Suprapubic skin (tissue), 4 donors: ENCODE data around the gene ZBTB16. TPM values are rescaled to one million over a fixed set of nuclear protein-coding genes. Genes with fewer than 3 reads are reported as not detected.

Source experiments
- DNase-seq, 2 donors: peaks; one replicate each; pipeline ENCODE4 v3.0.0-alpha.2; 2019; ENCODE audit warnings: low spot score in 2 of 2
- H3K27ac ChIP-seq: fragments of 200-600 bp; sonication (generic); one replicate; pipeline ENCODE4 v1.5.1; 2019
- H3K27me3 ChIP-seq: fragments of 200-600 bp; sonication (generic); one replicate; pipeline ENCODE4 v1.5.1; 2019
- H3K36me3 ChIP-seq: fragments of 200-600 bp; sonication (generic); one replicate; pipeline ENCODE4 v1.5.1; 2019
- H3K4me1 ChIP-seq: fragments of 200-600 bp; sonication (generic); one replicate; pipeline ENCODE4 v1.5.1; 2019
- H3K4me3 ChIP-seq: fragments of 200-600 bp; sonication (generic); one replicate; pipeline ENCODE4 v1.5.1; 2019; ENCODE audit warnings: mild to moderate bottlenecking
- H3K9me3 ChIP-seq: fragments of 200-600 bp; sonication (generic); one replicate; pipeline ENCODE4 v1.5.1; 2019
- CTCF ChIP-seq, 2 donors: fragments of 200-600 bp in 1 of 2; fragments of 450-650 bp in 1 of 2; sonication (generic) in 1 of 2; IDR thresholded peaks; one replicate each; pipeline ENCODE4 v1.5.1; 2016 to 2019; ENCODE audit warnings: antibody characterized with exemption in 2 of 2, mild to moderate bottlenecking in 1 of 2, moderate library complexity in 1 of 2
- EP300 ChIP-seq: sonication (generic); formaldehyde crosslinking; IDR thresholded peaks from one replicate; pipeline ENCODE4 v1.6.1; 2017; ENCODE audit warnings: antibody characterized with exemption
- POLR2A ChIP-seq, 2 donors: fragments of 450-650 bp; IDR thresholded peaks; one replicate each; pipeline ENCODE4 v1.6.1; 2017; ENCODE audit warnings: antibody characterized with exemption in 2 of 2, mild to moderate bottlenecking in 2 of 2, moderate library complexity in 2 of 2
- POLR2AphosphoS5 ChIP-seq, 3 donors: sonication (generic); formaldehyde crosslinking; IDR thresholded peaks; one replicate each; pipeline ENCODE4 v1.6.1; 2017; ENCODE audit warnings: antibody characterized with exemption in 3 of 3
- WGBS: methylation state at CpG from one replicate; pipeline ENCODE4 v1.1.5; 2018; 5-methylcytosine and 5-hydroxymethylcytosine counted together
- total RNA-seq, 4 donors: library from RNA; depleted of rRNA; stranded (reverse); fragments of >200 nt; gene quantifications; one replicate each; pipeline ENCODE4 v1.1.0, GENCODE V29; 2016

ZBTB16 gene
- total RNA-seq, 4 donors from 2014 or later: 142 to 474 (median 232) TPM

GRCh38 chr11:114102993-114103896 lies 43.7 kb downstream of the ZBTB16 start:
- 84% methylated on average over 13 of the region's 13 CpGs for WGBS
- no peak overlapping the region for H3K27ac ChIP-seq

GRCh38 chr11:114105611-114106010 lies 46.1 kb downstream of the ZBTB16 start:
- no peak for DNase-seq
- Histone ChIP-seq H3K4me1 (peaks cover 78% of the 10 kb centered on the region), H3K27ac (no peak overlapping the region), H3K36me3 (peaks cover 15% of the 10 kb centered on the region), H3K4me3 (no peak overlapping the region), H3K27me3 (no peaks in the 10 kb centered on the region), H3K9me3 (no peaks in the 10 kb centered on the region)
- 85% methylated on average over 3 of the region's 3 CpGs for WGBS
- no peak for TF ChIP-seq POLR2AphosphoS5 (IDR thresholded peaks at IDR 0.05)
- TF ChIP-seq EP300: no peak
- TF ChIP-seq CTCF (IDR thresholded peaks at IDR 0.05): no peak

More at GRCh38 chr11:114102993-114103896, 43.7 kb downstream of the ZBTB16 start:
- TF ChIP-seq CTCF (IDR thresholded peaks at IDR 0.05): no peak
- no peak for TF ChIP-seq EP300
- TF ChIP-seq POLR2AphosphoS5 (IDR thresholded peaks at IDR 0.05): no peak
- no peak for TF ChIP-seq POLR2A (IDR thresholded peaks at IDR 0.05)
- Histone ChIP-seq H3K27me3 (no peaks in the 10 kb centered on the region), H3K4me3 (no peak overlapping the region), H3K9me3 (no peaks in the 10 kb centered on the region), H3K4me1 (peaks cover 60% of the 10 kb centered on the region), H3K36me3 (peaks cover 19% of the 10 kb centered on the region)
- no peak for DNase-seq

- WGBS: 73% methylated on average over 8 of the region's 8 CpGs
- Histone ChIP-seq H3K4me1 (peaks cover 83% of the 10 kb centered on the region), H3K9me3 (no peaks in the 10 kb centered on the region), H3K4me3 (no peak overlapping the region), H3K27me3 (no peaks in the 10 kb centered on the region), H3K27ac (no peak overlapping the region), H3K36me3 (peaks cover 15% of the 10 kb centered on the region)
- TF ChIP-seq CTCF (IDR thresholded peaks at IDR 0.05) (no peak), POLR2A (IDR thresholded peaks at IDR 0.05) (no peak), EP300 (no peak), POLR2AphosphoS5 (IDR thresholded peaks at IDR 0.05) (no peak)
- DNase-seq: no peak
These were observed 46.5 kb downstream of the ZBTB16 start for GRCh38 chr11:114106047-114106446.

- peaks cover 88% of the 10 kb centered on the region for H3K4me1 ChIP-seq
- H3K9me3 ChIP-seq: no peaks in the 10 kb centered on the region
- 94% methylated on average over 6 of the region's 6 CpGs for WGBS
- no peak overlapping the region for H3K27ac ChIP-seq
- TF ChIP-seq EP300 (no peak), POLR2A (IDR thresholded peaks at IDR 0.05) (no peak), POLR2AphosphoS5 (IDR thresholded peaks at IDR 0.05) (no peak)
- H3K36me3 ChIP-seq: peaks cover 15% of the 10 kb centered on the region
- no peaks in the 10 kb centered on the region for H3K27me3 ChIP-seq
- DNase-seq: no peak
- no peak overlapping the region for H3K4me3 ChIP-seq
These were observed 47.5 kb downstream of the ZBTB16 start for GRCh38 chr11:114106986-114107385.

DNA sequence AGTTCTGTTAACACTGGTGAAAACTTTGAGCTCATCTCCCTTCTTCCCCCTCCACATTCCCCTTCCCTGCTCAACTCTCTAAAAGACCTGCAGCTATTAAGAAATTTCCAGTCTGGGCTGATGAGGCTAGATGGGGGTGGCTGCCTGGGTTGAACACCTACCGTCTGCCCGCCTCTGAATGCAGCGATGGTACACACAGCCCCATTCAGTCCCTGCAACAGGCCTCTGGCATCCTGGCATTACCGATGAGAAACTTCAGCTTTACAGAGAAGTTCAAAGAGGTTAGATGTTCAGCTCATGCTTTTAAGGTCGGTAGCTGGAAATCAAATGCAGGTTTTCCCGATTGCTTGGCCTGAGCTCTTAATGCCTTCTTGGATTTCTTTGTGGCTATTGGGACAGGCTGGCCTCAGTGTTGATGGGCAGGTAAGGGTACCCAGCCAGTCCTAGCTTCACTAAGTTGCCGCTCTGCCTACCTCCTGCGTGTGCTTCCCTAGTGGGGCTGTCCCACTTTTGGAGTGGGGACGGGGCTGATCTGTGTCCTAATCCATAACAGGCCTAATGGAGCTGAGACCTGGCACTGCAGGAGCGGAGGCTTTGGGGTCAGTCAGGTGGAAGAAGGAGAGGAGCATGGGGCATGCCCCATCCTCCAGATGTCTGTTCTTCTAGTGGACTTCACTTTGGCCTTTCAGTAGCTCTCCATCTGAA lies 49.1 kb downstream of the ZBTB16 start:
- DNase-seq: no peak
- H3K27me3 ChIP-seq: no peaks in the 10 kb centered on the region
- no peak overlapping the region for H3K4me3 ChIP-seq
- WGBS: 90% methylated on average over 10 of the region's 10 CpGs
- H3K27ac ChIP-seq: no peak overlapping the region
- TF ChIP-seq POLR2AphosphoS5 (IDR thresholded peaks at IDR 0.05): no peak
- no peak for TF ChIP-seq POLR2A (IDR thresholded peaks at IDR 0.05)
- no peak for TF ChIP-seq CTCF (IDR thresholded peaks at IDR 0.05)
- no peak for TF ChIP-seq EP300
- H3K36me3 ChIP-seq: peaks cover 15% of the 10 kb centered on the region
- peaks cover 89% of the 10 kb centered on the region for H3K4me1 ChIP-seq
- H3K9me3 ChIP-seq: no peaks in the 10 kb centered on the region
